ENCODE measurements around the gene NPHP3. TPM values are rescaled to one million over a fixed set of nuclear protein-coding genes. Genes with fewer than 3 reads are reported as not detected.

Gene NPHP3
- total RNA-seq, 1 experiment from 2014 or later = 10.8 TPM

- Histone ChIP-seq H3K4me2 (ENCODE audit: insufficient read depth, insufficient read length, low read length) (no peak overlapping the region), H3K27ac (ENCODE audit: insufficient read length, low read depth, low read length) (no peak overlapping the region)
- no peaks in the 10 kb centered on the region for H3K9me3 Mint-ChIP-seq
Observed at GRCh38 chr3:132638706-132639105, 83.5 kb downstream of the NPHP3 start.

More at GRCh38 chr3:132638706-132639105, 83.5 kb downstream of the NPHP3 start:
- no peak overlapping the region for H2BK5ac ChIP-seq (ENCODE audit: insufficient read length, low read length)
- H4K8ac ChIP-seq (replicated peaks; ENCODE audit: insufficient read length, low read depth, low read length) = no peak overlapping the region
- Mint-ChIP-seq H3K27ac (no peak overlapping the region), H3K36me3 (ENCODE audit: insufficient read depth in 1 of 3, low read depth in 3 of 3) (peaks cover 0 to 8% (median 4%) of the 10 kb centered on the region in 3 experiments; a peak in 2 of 7 replicates), H3K4me1 (no peaks in the 10 kb centered on the region), H3K27me3 (ENCODE audit: low read depth) (no peaks in the 10 kb centered on the region), H3K4me3 (no peak overlapping the region)
- no peaks in the 10 kb centered on the region for H3K9me3 ChIP-seq (ENCODE audit: control insufficient read depth, low read depth, low read length)
- no peaks in the 10 kb centered on the region for H3K4me1 ChIP-seq (ENCODE audit: insufficient read depth, low read length)
- no peak overlapping the region for H3K23ac ChIP-seq (ENCODE audit: insufficient read length, low read depth, low read length)
- no peak overlapping the region for H2BK20ac ChIP-seq (ENCODE audit: low read depth, low read length, poor library complexity, severe bottlenecking)
- TF ChIP-seq, protein P1, sequence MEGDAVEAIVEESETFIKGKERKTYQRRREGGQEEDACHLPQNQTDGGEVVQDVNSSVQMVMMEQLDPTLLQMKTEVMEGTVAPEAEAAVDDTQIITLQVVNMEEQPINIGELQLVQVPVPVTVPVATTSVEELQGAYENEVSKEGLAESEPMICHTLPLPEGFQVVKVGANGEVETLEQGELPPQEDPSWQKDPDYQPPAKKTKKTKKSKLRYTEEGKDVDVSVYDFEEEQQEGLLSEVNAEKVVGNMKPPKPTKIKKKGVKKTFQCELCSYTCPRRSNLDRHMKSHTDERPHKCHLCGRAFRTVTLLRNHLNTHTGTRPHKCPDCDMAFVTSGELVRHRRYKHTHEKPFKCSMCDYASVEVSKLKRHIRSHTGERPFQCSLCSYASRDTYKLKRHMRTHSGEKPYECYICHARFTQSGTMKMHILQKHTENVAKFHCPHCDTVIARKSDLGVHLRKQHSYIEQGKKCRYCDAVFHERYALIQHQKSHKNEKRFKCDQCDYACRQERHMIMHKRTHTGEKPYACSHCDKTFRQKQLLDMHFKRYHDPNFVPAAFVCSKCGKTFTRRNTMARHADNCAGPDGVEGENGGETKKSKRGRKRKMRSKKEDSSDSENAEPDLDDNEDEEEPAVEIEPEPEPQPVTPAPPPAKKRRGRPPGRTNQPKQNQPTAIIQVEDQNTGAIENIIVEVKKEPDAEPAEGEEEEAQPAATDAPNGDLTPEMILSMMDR (conservative IDR thresholded peaks at IDR 0.05) = no peak
- H2AK5ac ChIP-seq (ENCODE audit: insufficient read length, low read length) = no peak overlapping the region
- no peak overlapping the region for H3K18ac ChIP-seq (ENCODE audit: insufficient read length, low read depth, low read length)
- no peak overlapping the region for H2BK12ac ChIP-seq (ENCODE audit: insufficient read length, low read depth, low read length)
- no peak overlapping the region for H4K5ac ChIP-seq (ENCODE audit: insufficient read length, low read depth, low read length)
- H3K14ac ChIP-seq (ENCODE audit: insufficient read depth, low read length) = no peak overlapping the region
- H3K79me1 ChIP-seq (ENCODE audit: insufficient read depth, low read depth, low read length, poor library complexity, severe bottlenecking) = no peaks in the 10 kb centered on the region
- no peaks in the 10 kb centered on the region for H3K23me2 ChIP-seq (ENCODE audit: insufficient read length, low read depth, low read length, poor library complexity, severe bottlenecking)
- DNase-seq = no peak
- no peak overlapping the region for H3T11ph ChIP-seq (ENCODE audit: low read length)
- H2BK15ac ChIP-seq (ENCODE audit: low read depth, low read length) = no peak overlapping the region
- H3K79me2 ChIP-seq (ENCODE audit: insufficient read depth, low read length) = no peaks in the 10 kb centered on the region
- H3K56ac ChIP-seq (ENCODE audit: insufficient read length, low read depth, low read length) = no peak overlapping the region
- no peak overlapping the region for H3K4ac ChIP-seq (ENCODE audit: low read depth, low read length)
- H3K9ac ChIP-seq (ENCODE audit: extremely low read depth, insufficient read length, low read length) = no peak overlapping the region
- no peaks in the 10 kb centered on the region for H4K20me1 ChIP-seq (ENCODE audit: control insufficient read depth, insufficient read depth, insufficient read length)
- H2AFZ ChIP-seq (ENCODE audit: low read length) = no peak overlapping the region
- H3K27me3 ChIP-seq (ENCODE audit: insufficient read depth, low read length) = no peaks in the 10 kb centered on the region
- H4K91ac ChIP-seq (ENCODE audit: insufficient read length, low read depth, low read length) = no peak overlapping the region
- no peak overlapping the region for H2BK120ac ChIP-seq (ENCODE audit: low read depth, low read length, poor library complexity, severe bottlenecking)

All from H9 (cell line).